Measurements from ENCODE around the gene KIF3B. TPM values are rescaled to one million over a fixed set of nuclear protein-coding genes. Genes with fewer than 3 reads are reported as not detected.

The KIF3B gene
- total and polyA plus RNA-seq, 2 donors (not counting 1 experiment from before 2014, with no cell fraction given), result 27.6 to 35.6 TPM

DNA sequence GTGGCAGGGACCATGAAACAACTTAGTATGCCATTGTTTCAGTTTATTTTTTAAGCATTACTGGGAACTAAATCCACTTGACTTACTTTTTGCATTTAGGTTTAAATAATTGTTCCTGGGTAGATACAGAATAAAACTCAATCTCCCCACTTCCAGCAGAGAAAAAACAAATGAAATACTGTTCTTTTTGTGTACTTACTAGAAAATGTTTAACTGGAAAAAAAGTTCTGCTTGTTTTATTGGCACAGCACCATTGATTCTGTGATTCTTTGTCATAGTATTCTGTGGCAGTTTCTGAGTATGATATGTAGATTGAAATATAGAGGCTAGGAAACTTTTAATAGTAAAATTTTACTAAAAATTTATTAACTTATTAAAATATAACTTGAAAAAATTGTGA is 90.9 kb downstream of the KIF3B start:
- no peak for TF ChIP-seq EZH2 (IDR thresholded peaks at IDR 0.05; ENCODE audit: low read length, missing control alignments)
- TF ChIP-seq, protein P1, sequence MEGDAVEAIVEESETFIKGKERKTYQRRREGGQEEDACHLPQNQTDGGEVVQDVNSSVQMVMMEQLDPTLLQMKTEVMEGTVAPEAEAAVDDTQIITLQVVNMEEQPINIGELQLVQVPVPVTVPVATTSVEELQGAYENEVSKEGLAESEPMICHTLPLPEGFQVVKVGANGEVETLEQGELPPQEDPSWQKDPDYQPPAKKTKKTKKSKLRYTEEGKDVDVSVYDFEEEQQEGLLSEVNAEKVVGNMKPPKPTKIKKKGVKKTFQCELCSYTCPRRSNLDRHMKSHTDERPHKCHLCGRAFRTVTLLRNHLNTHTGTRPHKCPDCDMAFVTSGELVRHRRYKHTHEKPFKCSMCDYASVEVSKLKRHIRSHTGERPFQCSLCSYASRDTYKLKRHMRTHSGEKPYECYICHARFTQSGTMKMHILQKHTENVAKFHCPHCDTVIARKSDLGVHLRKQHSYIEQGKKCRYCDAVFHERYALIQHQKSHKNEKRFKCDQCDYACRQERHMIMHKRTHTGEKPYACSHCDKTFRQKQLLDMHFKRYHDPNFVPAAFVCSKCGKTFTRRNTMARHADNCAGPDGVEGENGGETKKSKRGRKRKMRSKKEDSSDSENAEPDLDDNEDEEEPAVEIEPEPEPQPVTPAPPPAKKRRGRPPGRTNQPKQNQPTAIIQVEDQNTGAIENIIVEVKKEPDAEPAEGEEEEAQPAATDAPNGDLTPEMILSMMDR (conservative IDR thresholded peaks at IDR 0.05 in 1 of 2, IDR thresholded peaks at IDR 0.05 in 1 of 2; ENCODE audit: low read depth in 1 of 2, low read length in 2 of 2), result no peak
- no peak for DNase-seq (ENCODE audit: low read depth in 2 of 2)
- Histone ChIP-seq H3K27ac (ENCODE audit: insufficient read depth, low read length) (no peak overlapping the region), H3K9me3 (ENCODE audit: control insufficient read depth, insufficient read depth, low read depth, low read length) (no peaks in the 10 kb centered on the region), H4K20me1 (ENCODE audit: control insufficient read depth, extremely low read depth, insufficient read depth, low read length) (no peaks in the 10 kb centered on the region), H3K27me3 (ENCODE audit: control insufficient read depth, insufficient read depth, low read length) (no peaks in the 10 kb centered on the region), H2AFZ (ENCODE audit: low read length) (no peak overlapping the region), H3K4me2 (ENCODE audit: extremely low read depth, insufficient read depth, low read length) (no peak overlapping the region), H3K9ac (ENCODE audit: insufficient read depth, low read length) (no peak overlapping the region), H3K36me3 (ENCODE audit: control insufficient read depth, insufficient read depth, low read length) (peaks cover 5% of the 10 kb centered on the region), H3K4me3 (replicated peaks in 1 of 4; ENCODE audit: control extremely low read depth in 1 of 4, insufficient read depth in 1 of 4, low read depth in 3 of 4, low read length in 4 of 4) (no peak overlapping the region), H3K4me1 (ENCODE audit: control insufficient read depth, extremely low read depth, insufficient read depth, low read length) (peaks cover 4% of the 10 kb centered on the region), H3K79me2 (ENCODE audit: control insufficient read depth, insufficient read depth, low read length) (peaks cover 85% of the 10 kb centered on the region)

DNA sequence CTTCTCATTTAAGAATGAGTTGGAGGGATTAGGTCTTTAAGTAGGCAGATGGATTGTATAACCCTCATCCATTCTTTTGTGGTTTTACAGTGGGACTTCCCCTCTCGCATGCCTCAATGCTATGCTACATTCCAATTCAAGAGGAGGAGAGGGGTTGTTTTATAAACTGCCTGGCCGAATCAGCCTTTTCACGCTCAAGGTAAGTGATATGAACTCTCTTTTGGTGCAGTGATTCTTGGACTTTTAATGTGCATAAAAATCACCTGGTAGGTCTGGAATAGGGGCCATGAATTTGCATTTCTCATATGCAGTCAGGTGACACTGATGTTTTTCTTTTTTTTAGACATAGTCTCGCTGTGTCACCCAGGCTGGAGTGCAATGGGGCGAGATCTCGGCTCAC is 91.5 kb downstream of the KIF3B start:
- peaks cover 5% of the 10 kb centered on the region for H3K36me3 ChIP-seq (ENCODE audit: control insufficient read depth, insufficient read depth, low read length)
- peaks cover 4% of the 10 kb centered on the region for H3K4me1 ChIP-seq (ENCODE audit: control insufficient read depth, extremely low read depth, insufficient read depth, low read length)
- H4K20me1 ChIP-seq (ENCODE audit: control insufficient read depth, extremely low read depth, insufficient read depth, low read length), result no peaks in the 10 kb centered on the region
- peak in 1 of 2 donors; percentile 82 for DNase-seq (ENCODE audit: low read depth in 2 of 2)
- TF ChIP-seq, protein P1 (conservative IDR thresholded peaks at IDR 0.05 in 1 of 2, IDR thresholded peaks at IDR 0.05 in 1 of 2; ENCODE audit: low read depth in 1 of 2, low read length in 2 of 2), result no peak
- no peak for TF ChIP-seq EZH2 (IDR thresholded peaks at IDR 0.05; ENCODE audit: low read length, missing control alignments)
- no peak overlapping the region for H3K4me3 ChIP-seq (replicated peaks in 1 of 4; ENCODE audit: control extremely low read depth in 1 of 4, insufficient read depth in 1 of 4, low read depth in 3 of 4, low read length in 4 of 4)
- H3K79me2 ChIP-seq (ENCODE audit: control insufficient read depth, insufficient read depth, low read length), result peaks cover 81% of the 10 kb centered on the region
- H3K27ac ChIP-seq (ENCODE audit: insufficient read depth, low read length), result no peak overlapping the region
- peak overlapping the region; percentile 33 for H3K4me2 ChIP-seq (ENCODE audit: extremely low read depth, insufficient read depth, low read length)
- no peak overlapping the region for H3K9ac ChIP-seq (ENCODE audit: insufficient read depth, low read length)
- no peak overlapping the region for H2AFZ ChIP-seq (ENCODE audit: low read length)
- H3K9me3 ChIP-seq (ENCODE audit: control insufficient read depth, insufficient read depth, low read depth, low read length), result no peaks in the 10 kb centered on the region
- H3K27me3 ChIP-seq (ENCODE audit: control insufficient read depth, insufficient read depth, low read length), result no peaks in the 10 kb centered on the region

DNA sequence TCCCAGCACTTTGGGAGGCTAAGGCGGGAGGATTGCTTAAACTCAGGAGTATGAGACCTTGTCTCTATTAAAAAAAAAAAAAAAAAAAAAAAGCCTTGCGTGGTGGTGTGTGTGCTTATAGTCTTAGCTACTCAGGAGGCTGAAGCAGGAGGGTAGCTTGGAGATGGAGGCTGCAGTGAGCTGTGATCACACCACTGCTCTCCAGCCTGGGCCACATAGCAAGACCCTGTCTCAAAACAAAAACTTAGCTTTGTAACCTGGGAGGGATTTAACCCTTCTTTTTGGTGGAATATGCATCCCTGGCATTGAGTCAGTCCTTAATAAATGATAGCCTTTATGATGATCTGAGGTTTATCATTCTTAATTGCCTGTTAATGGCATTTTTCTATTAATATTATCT is 93.4 kb downstream of the KIF3B start:
- H2AFZ ChIP-seq (ENCODE audit: low read length), result no peak overlapping the region
- no peak overlapping the region for H3K4me3 ChIP-seq (replicated peaks in 1 of 4; ENCODE audit: control extremely low read depth in 1 of 4, insufficient read depth in 1 of 4, low read depth in 3 of 4, low read length in 4 of 4)
- H3K9me3 ChIP-seq (ENCODE audit: control insufficient read depth, insufficient read depth, low read depth, low read length), result no peaks in the 10 kb centered on the region
- no peak overlapping the region for H3K4me2 ChIP-seq (ENCODE audit: extremely low read depth, insufficient read depth, low read length)
- no peak overlapping the region for H3K27ac ChIP-seq (ENCODE audit: insufficient read depth, low read length)
- H3K36me3 ChIP-seq (ENCODE audit: control insufficient read depth, insufficient read depth, low read length), result peaks cover 5% of the 10 kb centered on the region
- H3K79me2 ChIP-seq (ENCODE audit: control insufficient read depth, insufficient read depth, low read length), result peaks cover 63% of the 10 kb centered on the region
- no peak overlapping the region for H3K9ac ChIP-seq (ENCODE audit: insufficient read depth, low read length)
- TF ChIP-seq, protein P1 (conservative IDR thresholded peaks at IDR 0.05 in 1 of 2, IDR thresholded peaks at IDR 0.05 in 1 of 2; ENCODE audit: low read depth in 1 of 2, low read length in 2 of 2), result no peak
- no peak for TF ChIP-seq EZH2 (IDR thresholded peaks at IDR 0.05; ENCODE audit: low read length, missing control alignments)
- peaks cover 4% of the 10 kb centered on the region for H3K4me1 ChIP-seq (ENCODE audit: control insufficient read depth, extremely low read depth, insufficient read depth, low read length)
- no peaks in the 10 kb centered on the region for H4K20me1 ChIP-seq (ENCODE audit: control insufficient read depth, extremely low read depth, insufficient read depth, low read length)
- no peaks in the 10 kb centered on the region for H3K27me3 ChIP-seq (ENCODE audit: control insufficient read depth, insufficient read depth, low read length)
- DNase-seq (ENCODE audit: low read depth in 2 of 2), result no peak

All from fibroblast of lung (primary cell).